Measurements from ENCODE around the gene DHX30.

DHX30 gene

DNA sequence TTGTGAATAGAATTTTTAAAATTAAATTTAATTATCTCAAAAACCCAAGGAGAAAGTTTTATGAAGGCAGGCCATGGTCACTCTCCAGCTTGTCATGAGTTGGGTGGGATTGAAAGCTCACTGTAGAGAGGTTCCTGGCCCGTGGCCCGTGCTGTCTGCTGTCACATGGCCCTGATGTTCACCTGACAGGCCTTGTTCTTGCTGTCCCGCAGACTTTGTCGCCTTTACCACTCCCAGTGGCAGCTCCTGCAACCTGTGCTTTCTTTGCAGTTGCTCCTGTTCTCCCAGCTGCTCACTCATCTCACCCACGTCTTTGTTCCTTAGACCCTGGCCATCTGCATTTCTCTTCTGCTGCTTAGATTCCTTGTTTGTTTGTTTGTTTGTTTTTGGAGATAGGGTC, 35.6 kb downstream of the DHX30 start:
- TF ChIP-seq FOXP2 (optimal IDR thresholded peaks at IDR 0.05; ENCODE audit: borderline replicate concordance, extremely low read depth, extremely low read length, insufficient read depth) (no peak), SIN3A (IDR thresholded peaks at IDR 0.05; ENCODE audit: borderline replicate concordance, insufficient read depth, low read length) (no peak), POLR2AphosphoS5 (IDR thresholded peaks at IDR 0.05; ENCODE audit: low read depth, low read length) (no peak), TAF1 (IDR thresholded peaks at IDR 0.05; ENCODE audit: borderline replicate concordance, insufficient read depth, low read length) (no peak)

GRCh38 chr3:47841786-47842349, 38.9 kb downstream of the DHX30 start:
- TF ChIP-seq FOXP2 (optimal IDR thresholded peaks at IDR 0.05; ENCODE audit: borderline replicate concordance, extremely low read depth, extremely low read length, insufficient read depth) (no peak), POLR2AphosphoS5 (IDR thresholded peaks at IDR 0.05; ENCODE audit: low read depth, low read length) (no peak), TAF1 (IDR thresholded peaks at IDR 0.05; ENCODE audit: borderline replicate concordance, insufficient read depth, low read length) (no peak), REST (IDR thresholded peaks at IDR 0.05; ENCODE audit: insufficient read depth in 1 of 2, low read depth in 2 of 2, low read length in 2 of 2) (no peak), SIN3A (IDR thresholded peaks at IDR 0.05; ENCODE audit: borderline replicate concordance, insufficient read depth, low read length) (no peak)

GRCh38 chr3:47846186-47846879, 43.4 kb downstream of the DHX30 start:
- no peak for TF ChIP-seq TAF1 (IDR thresholded peaks at IDR 0.05; ENCODE audit: borderline replicate concordance, insufficient read depth, low read length)
- no peak for TF ChIP-seq REST (IDR thresholded peaks at IDR 0.05; ENCODE audit: insufficient read depth in 1 of 2, low read depth in 2 of 2, low read length in 2 of 2)
- no peak for TF ChIP-seq FOXP2 (optimal IDR thresholded peaks at IDR 0.05; ENCODE audit: borderline replicate concordance, extremely low read depth, extremely low read length, insufficient read depth)
- TF ChIP-seq SIN3A (IDR thresholded peaks at IDR 0.05; ENCODE audit: borderline replicate concordance, insufficient read depth, low read length): no peak
- TF ChIP-seq POLR2AphosphoS5 (IDR thresholded peaks at IDR 0.05; ENCODE audit: low read depth, low read length): no peak

GRCh38 chr3:47846880-47847248, 43.9 kb downstream of the DHX30 start:
- no peak for TF ChIP-seq REST (IDR thresholded peaks at IDR 0.05; ENCODE audit: insufficient read depth in 1 of 2, low read depth in 2 of 2, low read length in 2 of 2)
- TF ChIP-seq FOXP2 (optimal IDR thresholded peaks at IDR 0.05; ENCODE audit: borderline replicate concordance, extremely low read depth, extremely low read length, insufficient read depth): no peak
- no peak for TF ChIP-seq TAF1 (IDR thresholded peaks at IDR 0.05; ENCODE audit: borderline replicate concordance, insufficient read depth, low read length)
- TF ChIP-seq POLR2AphosphoS5 (IDR thresholded peaks at IDR 0.05; ENCODE audit: low read depth, low read length): no peak
- no peak for TF ChIP-seq SIN3A (IDR thresholded peaks at IDR 0.05; ENCODE audit: borderline replicate concordance, insufficient read depth, low read length)

DNA sequence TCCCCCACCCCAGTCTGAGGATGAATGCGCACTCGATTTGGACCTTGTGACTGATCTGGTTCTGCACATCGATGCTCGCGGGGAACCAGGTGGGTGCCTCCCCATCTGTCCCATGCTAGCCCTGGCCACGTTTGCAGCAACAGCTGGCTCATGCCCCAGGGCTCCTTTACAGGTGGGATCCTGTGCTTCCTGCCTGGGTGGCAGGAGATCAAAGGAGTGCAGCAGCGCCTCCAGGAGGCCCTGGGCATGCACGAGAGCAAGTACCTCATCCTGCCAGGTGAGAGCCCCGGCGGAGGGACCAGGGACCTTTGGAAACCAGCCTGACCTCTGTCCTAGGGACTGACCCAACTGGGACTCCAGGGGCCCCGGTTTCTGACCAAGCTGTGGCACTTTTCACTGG, 44.3 kb downstream of the DHX30 start:
- TF ChIP-seq TAF1 (IDR thresholded peaks at IDR 0.05; ENCODE audit: borderline replicate concordance, insufficient read depth, low read length): no peak
- TF ChIP-seq FOXP2 (optimal IDR thresholded peaks at IDR 0.05; ENCODE audit: borderline replicate concordance, extremely low read depth, extremely low read length, insufficient read depth): no peak
